DMS 273 (cell line): ENCODE results near the gene PPP3CA.
A peak's percentile ranks its signal among the peaks of the same experiment; 100 is the strongest.

Source experiments
- DNase-seq: peaks from one replicate; lab custom pipeline; 2025; ENCODE audit not compliant: unreplicated experiment; lab: John Stamatoyannopoulos, UW

PPP3CA gene

GRCh38 chr4:100977746-100978397 lies 369.5 kb downstream of the PPP3CA start:
- DNase-seq = peak; percentile 4

- no peak for DNase-seq
These were observed 370.1 kb downstream of the PPP3CA start for GRCh38 chr4:100977274-100977673.
